Left lung (tissue), 10 donors: ENCODE measurements around the gene TDRD3. TPM values are rescaled to one million over a fixed set of nuclear protein-coding genes. Genes with fewer than 3 reads are reported as not detected.

ENCODE experiments used
- ATAC-seq: fragments of 200-7000 bp; cut with Tn5 transposase; one replicate; pipeline ENCODE4 v1.9.1; 2020; ENCODE audit warnings: moderate library complexity
- DNase-seq, 4 donors: peaks; one replicate each; pipeline ENCODE4 v3.0.0-alpha.2; 2013 to 2020
- H3K27ac ChIP-seq, 2 donors: fragments of 200-600 bp; sonication (generic) in 1 of 2; one replicate each; pipeline versions ENCODE4 v1.5.0 to v1.8.0; 2020 to 2021
- H3K27me3 ChIP-seq, 2 donors: fragments of 200-600 bp; sonication (generic) in 1 of 2; one replicate each; pipeline versions ENCODE4 v1.5.0 to v1.8.0; 2020 to 2021
- H3K36me3 ChIP-seq, 2 donors: fragments of 200-600 bp; sonication (generic) in 1 of 2; one replicate each; pipeline versions ENCODE4 v1.5.0 to v1.8.0; 2020 to 2021
- H3K4me1 ChIP-seq, 2 donors: fragments of 200-600 bp; one replicate each; pipeline ENCODE4 v1.8.0; 2021
- H3K4me3 ChIP-seq, 2 donors: fragments of 200-600 bp; sonication (generic) in 1 of 2; one replicate each; pipeline versions ENCODE4 v1.5.0 to v1.8.0; 2020 to 2021; ENCODE audit warnings: mild to moderate bottlenecking in 1 of 2
- H3K9me3 ChIP-seq, 2 donors: fragments of 200-600 bp; sonication (generic) in 1 of 2; one replicate each; pipeline versions ENCODE4 v1.5.0 to v1.8.0; 2020 to 2021
- intact Hi-C, 2 donors: fragments of 100-400 bp; cut with DNase I; formaldehyde crosslinking; loops; one replicate each; pipeline versions ENCODE4 v1.11.2 to v1.14.2; 2022
- polyA plus RNA-seq, 6 donors: library from polyadenylated mRNA; unstranded; fragments of 120-200 nt; gene quantifications; one replicate each; pipeline ENCODE4 v1.2.1, GENCODE V29; 2013; ENCODE audit not compliant: insufficient read length in 6 of 6
- total RNA-seq, 2 donors: library from RNA; stranded (reverse); fragmentation: NEBNext Ultra II Directional; extraction: Animal tissue kit (Norgen Biotek cat#: 25700); gene quantifications; one replicate each; pipeline ENCODE4 v1.2.1, GENCODE V29; 2021
- TF ChIP-seq, protein P1 (sequence below), 2 donors: fragments of 200-600 bp; sonication (generic) in 1 of 2; IDR thresholded peaks; one replicate each; pipeline versions ENCODE4 v1.5.0 to v1.8.0; 2021; ENCODE audit warnings: antibody characterized with exemption in 2 of 2
- donor health status: DM: no; HTN: yes; CAD: no.
- donor health status: DM: no; HTN: no; CAD: no.

The TDRD3 gene
- total and polyA plus RNA-seq, 8 donors: 18.2 to 43.4 (median 41.1) TPM

DNA sequence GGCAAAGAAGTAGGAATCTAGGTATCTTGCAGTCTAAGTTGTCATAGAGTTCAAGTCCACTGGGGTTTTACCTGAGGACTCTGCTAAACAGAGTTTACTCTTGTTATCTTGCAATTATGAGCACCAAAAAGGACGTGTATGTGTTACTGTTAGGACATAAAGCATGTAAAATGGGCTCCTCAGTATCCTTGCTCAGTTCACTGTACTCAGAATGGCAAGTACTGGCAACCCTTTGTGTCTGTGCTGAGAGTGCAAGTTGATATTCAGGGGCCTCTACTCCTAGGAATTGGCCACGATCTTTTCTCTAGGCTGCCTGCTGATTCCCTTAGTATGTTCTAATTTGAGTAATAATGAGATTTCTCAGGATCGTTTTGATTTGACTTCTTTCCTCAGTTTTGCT, 13.3 kb downstream of the TDRD3 start:
- ATAC-seq: no peak
- no peak overlapping the region for H3K27ac ChIP-seq
- DNase-seq: no peak
- peaks cover 0 to 12% of the 10 kb centered on the region in 2 donors for H3K4me1 ChIP-seq
- H3K4me3 ChIP-seq: no peak overlapping the region
- H3K27me3 ChIP-seq: no peaks in the 10 kb centered on the region
- intact Hi-C loops: no loop called here
- H3K36me3 ChIP-seq: peaks cover 0 to 4% of the 10 kb centered on the region in 2 donors
- H3K9me3 ChIP-seq: no peaks in the 10 kb centered on the region
- TF ChIP-seq, protein P1, sequence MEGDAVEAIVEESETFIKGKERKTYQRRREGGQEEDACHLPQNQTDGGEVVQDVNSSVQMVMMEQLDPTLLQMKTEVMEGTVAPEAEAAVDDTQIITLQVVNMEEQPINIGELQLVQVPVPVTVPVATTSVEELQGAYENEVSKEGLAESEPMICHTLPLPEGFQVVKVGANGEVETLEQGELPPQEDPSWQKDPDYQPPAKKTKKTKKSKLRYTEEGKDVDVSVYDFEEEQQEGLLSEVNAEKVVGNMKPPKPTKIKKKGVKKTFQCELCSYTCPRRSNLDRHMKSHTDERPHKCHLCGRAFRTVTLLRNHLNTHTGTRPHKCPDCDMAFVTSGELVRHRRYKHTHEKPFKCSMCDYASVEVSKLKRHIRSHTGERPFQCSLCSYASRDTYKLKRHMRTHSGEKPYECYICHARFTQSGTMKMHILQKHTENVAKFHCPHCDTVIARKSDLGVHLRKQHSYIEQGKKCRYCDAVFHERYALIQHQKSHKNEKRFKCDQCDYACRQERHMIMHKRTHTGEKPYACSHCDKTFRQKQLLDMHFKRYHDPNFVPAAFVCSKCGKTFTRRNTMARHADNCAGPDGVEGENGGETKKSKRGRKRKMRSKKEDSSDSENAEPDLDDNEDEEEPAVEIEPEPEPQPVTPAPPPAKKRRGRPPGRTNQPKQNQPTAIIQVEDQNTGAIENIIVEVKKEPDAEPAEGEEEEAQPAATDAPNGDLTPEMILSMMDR (IDR thresholded peaks at IDR 0.05): no peak

DNA sequence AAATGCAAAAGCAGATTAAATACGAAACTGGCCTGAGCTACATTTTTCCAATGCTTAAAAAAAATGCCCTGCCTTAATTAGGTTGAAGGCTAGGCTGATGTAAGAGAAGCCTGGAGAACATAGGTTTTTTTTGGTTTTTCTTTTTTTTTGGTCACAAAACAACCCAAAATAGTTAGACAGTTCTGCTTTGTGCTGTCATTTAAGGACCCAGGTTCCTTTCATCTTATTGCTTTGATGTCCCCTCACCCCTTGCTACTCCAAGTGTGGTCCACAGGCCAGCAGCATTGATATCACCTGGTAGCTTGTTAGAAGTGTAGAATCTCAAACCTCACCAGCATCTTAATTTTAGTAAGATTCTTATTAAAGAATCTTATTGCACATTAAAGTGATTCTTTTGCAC, 14.4 kb downstream of the TDRD3 start:
- Histone ChIP-seq H3K27me3 (no peaks in the 10 kb centered on the region), H3K4me1 (peaks cover 0 to 12% of the 10 kb centered on the region in 2 donors), H3K27ac (no peak overlapping the region), H3K36me3 (peaks cover 0 to 4% of the 10 kb centered on the region in 2 donors), H3K9me3 (no peaks in the 10 kb centered on the region), H3K4me3 (no peak overlapping the region)
- ATAC-seq: no peak
- intact Hi-C loops: no loop called here
- DNase-seq: no peak
- TF ChIP-seq, protein P1 (IDR thresholded peaks at IDR 0.05): no peak

DNA sequence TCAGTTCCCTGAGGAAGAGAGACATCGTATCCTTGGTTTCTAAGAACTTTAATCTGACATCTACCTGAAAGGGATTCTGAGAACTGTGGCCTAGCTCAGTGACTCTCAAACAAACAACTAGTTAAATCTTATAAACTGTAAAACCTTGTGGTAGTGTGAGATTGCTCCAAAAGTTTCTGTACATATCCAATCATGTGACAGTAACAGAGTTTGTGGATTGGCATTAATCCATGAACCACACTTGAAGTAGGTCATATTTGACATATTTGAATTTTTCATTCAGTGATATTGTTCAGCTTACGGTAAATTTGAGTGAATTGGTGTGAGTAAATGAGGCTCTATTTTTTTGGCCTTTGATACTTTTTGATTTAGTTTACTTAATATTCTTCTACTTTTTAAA, 15.0 kb downstream of the TDRD3 start:
- no peak overlapping the region for H3K4me3 ChIP-seq
- no peak overlapping the region for H3K27ac ChIP-seq
- DNase-seq (no peak), ATAC-seq (no peak)
- peaks cover 0 to 4% of the 10 kb centered on the region in 2 donors for H3K36me3 ChIP-seq
- no peaks in the 10 kb centered on the region for H3K9me3 ChIP-seq
- intact Hi-C loops: no loop called here
- H3K27me3 ChIP-seq: no peaks in the 10 kb centered on the region
- TF ChIP-seq, protein P1 (IDR thresholded peaks at IDR 0.05): no peak
- H3K4me1 ChIP-seq: peaks cover 0 to 12% of the 10 kb centered on the region in 2 donors

DNA sequence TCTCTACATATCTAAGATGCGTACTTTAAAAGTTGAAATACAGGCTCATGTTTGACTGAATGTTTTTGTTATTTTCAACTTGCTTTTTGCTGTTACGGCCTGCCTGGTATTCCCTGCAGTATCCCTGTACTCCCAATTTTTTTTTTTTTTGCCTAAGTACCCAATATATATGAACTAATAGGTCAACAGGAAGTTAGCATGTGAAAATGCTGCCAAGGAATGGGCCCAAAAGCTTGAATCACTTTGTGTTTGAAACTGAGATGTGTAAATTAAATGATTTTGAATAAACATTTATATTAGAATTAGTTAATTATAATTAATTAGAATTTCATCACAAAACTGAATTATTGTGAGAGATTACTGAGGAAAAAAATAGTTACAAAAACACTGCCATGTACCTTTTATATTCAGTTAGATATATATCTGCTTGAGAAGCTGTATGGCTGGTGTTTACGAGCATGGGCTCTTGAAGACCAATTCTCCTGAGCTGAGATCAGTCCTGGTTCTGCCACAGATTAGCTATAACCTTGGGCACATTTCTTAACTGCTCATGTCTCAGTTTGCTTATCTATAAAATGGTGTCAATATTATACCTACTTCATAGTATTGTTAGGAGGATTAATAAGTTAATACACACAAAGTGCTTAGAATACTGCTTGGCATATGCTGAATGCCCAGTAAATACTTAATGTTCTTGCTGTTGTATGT, 16.0 kb downstream of the TDRD3 start:
- H3K4me1 ChIP-seq: peaks cover 0 to 12% of the 10 kb centered on the region in 2 donors
- no peak overlapping the region for H3K27ac ChIP-seq
- no peaks in the 10 kb centered on the region for H3K27me3 ChIP-seq
- TF ChIP-seq, protein P1 (IDR thresholded peaks at IDR 0.05): no peak
- H3K36me3 ChIP-seq: no peaks in the 10 kb centered on the region
- no peak for ATAC-seq
- DNase-seq: no peak
- intact Hi-C loops: no loop called here
- H3K9me3 ChIP-seq: no peaks in the 10 kb centered on the region
- no peak overlapping the region for H3K4me3 ChIP-seq

DNA sequence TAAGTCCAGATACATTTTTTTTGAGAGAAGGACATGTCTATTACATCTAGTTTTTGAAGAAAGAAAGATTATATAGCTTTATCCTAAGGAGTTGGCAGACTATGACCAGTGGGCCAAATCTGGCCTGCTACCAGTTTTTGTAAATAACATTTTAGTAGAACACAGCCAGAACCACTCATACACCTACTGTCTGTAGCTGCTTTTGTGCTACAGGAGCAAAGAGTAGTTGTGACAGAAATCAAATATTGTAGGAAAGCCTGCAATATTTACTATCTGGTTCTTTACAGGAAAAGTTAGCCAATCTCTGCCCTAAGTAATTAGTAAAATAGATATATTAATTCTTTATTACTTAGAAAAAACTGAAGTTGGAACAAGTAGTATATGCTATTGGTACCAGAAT, 17.2 kb downstream of the TDRD3 start:
- Histone ChIP-seq H3K4me3 (no peak overlapping the region), H3K4me1 (peaks cover 0 to 12% of the 10 kb centered on the region in 2 donors), H3K9me3 (peaks cover 0 to 4% of the 10 kb centered on the region in 2 donors), H3K27ac (no peak overlapping the region), H3K27me3 (no peaks in the 10 kb centered on the region), H3K36me3 (no peaks in the 10 kb centered on the region)
- ATAC-seq (no peak), DNase-seq (no peak)
- TF ChIP-seq, protein P1 (IDR thresholded peaks at IDR 0.05): no peak
- intact Hi-C loops: no loop called here
